GM12873 (cell line): ENCODE results near the gene NR6A1.

Experiments used
- TF ChIP-seq, protein P1 (sequence below): IDR thresholded peaks from 2 replicates; pipeline ENCODE4 v1.5.1; 2012; ENCODE audit warnings: low read depth, mild to moderate bottlenecking, moderate library complexity, low read length, control low read depth; ENCODE audit not compliant: insufficient read depth; ENCODE audit errors: missing control alignments

NR6A1 gene

DNA sequence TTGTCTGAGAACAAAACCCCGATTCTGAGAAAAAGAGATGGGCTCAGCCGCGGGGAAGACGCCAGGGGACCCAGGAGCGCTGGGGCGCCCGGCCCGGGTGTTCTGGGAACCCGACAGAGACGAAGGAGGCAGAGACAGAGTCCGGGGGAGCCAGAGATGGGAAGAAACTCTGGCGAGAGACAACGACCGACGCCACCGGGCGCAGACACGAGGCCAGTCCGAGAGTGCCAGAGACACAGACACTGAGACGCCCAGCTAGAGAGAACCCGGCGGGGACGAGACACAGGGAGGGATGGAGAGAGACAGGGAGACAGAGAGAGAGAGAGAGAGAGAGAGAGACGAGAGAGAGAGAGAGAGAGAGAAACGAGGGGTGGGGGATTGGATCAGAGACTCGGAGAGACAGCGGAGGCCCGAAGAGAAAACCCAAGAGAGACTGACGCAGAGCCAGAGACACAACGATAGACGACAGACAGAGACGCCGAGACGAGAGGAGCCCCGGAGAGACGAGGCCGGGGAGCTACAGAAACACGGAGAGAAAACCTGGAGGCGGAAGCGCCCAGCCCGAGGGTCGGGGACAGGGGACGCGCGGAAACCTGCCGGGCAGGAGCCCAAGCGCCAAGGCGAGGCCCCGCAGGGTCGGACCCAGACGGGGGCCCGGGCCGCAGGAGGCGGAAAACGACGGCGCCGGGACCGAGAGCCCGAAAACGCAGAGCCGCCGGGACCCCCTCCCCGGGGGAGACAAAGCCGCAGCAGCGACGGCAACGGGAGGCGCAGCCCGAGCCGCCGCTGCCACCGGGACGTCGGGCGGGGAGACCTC is 267.2 kb downstream of the NR6A1 start:
- TF ChIP-seq, protein P1, sequence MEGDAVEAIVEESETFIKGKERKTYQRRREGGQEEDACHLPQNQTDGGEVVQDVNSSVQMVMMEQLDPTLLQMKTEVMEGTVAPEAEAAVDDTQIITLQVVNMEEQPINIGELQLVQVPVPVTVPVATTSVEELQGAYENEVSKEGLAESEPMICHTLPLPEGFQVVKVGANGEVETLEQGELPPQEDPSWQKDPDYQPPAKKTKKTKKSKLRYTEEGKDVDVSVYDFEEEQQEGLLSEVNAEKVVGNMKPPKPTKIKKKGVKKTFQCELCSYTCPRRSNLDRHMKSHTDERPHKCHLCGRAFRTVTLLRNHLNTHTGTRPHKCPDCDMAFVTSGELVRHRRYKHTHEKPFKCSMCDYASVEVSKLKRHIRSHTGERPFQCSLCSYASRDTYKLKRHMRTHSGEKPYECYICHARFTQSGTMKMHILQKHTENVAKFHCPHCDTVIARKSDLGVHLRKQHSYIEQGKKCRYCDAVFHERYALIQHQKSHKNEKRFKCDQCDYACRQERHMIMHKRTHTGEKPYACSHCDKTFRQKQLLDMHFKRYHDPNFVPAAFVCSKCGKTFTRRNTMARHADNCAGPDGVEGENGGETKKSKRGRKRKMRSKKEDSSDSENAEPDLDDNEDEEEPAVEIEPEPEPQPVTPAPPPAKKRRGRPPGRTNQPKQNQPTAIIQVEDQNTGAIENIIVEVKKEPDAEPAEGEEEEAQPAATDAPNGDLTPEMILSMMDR, result no peak

GRCh38 chr9:124502711-124503702 is 268.1 kb downstream of the NR6A1 start:
- TF ChIP-seq, protein P1, result no peak

GRCh38 chr9:124501771-124502320 is 269.3 kb downstream of the NR6A1 start:
- TF ChIP-seq, protein P1, result no peak

DNA sequence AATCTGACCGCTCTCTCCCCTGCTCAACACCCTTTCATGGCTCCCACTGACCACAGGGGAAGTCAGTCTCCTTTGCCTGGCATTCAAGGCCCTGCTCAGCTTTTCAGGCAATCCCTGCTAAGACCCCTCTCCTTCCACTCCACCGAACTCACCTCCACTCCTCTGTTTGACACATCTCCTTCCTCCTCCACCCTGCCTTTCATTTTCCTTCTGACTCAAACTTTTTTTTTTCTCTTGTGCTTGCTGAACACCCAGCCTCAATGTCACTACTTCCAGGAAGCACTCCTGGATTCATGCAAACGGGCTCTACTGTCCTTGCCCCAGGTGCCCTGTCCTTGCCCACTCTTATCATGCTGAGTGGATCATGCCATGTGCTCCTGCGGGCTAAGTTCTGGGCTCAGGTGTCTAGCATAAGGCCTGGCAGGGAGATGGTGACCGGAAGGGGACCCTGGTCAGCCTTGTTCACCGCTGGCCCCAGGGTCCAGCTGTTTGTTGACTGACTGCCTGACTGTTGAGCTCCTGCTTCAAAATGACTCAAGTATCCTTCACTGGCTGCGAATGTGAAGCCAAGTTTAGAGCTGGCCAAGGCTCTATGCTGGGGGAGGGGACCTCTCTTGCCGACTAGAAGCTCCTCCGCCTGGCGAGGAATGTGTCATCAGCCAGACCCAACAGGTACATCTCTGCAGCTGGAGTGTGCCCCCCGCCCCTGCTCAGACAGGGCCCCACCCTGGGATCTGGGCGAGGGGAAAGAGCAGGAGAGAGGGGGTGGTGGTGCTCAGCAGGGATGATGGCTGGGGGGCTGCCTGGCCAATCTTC is 270.1 kb downstream of the NR6A1 start:
- TF ChIP-seq, protein P1, result no peak

DNA sequence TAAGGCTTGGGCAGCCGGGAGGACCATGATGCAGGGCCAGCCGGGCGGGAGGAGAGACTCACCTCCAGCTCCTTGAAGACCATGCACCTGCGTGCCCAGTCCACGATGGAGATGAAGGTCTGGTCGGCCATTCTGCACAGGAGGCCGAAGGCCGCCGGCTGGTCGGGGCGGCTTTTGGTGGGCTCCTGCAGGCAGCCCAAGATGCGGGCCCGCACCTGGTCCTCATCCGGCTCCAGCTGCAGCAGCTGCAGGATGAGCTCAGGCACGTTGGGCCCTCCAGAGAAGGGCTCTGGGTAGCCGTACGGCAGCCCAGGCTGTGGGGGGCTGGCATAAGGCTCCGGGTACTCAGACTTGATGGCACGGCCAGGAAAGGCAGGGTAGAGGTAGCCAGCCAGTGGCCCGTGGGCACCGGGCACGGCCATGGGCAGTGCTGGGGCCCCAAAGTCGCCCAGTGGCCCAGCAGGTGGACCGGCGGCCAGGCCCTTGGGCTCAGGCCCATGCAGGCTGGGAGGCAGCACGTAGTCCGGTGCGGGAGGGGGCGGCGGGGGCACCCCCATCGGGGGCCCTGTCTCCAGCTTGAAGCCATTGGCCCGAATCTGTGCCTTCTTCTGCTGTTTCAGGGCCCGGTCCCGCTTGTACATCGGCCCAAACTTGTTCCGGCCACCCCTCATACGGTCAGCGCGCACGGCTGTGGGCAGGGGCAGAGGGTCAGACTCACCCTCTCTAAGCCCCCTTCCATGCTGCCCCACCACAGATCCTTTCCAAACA is 270.9 kb downstream of the NR6A1 start:
- TF ChIP-seq, protein P1, result no peak

- TF ChIP-seq, protein P1, result no peak
These were observed 271.9 kb downstream of the NR6A1 start for GRCh38 chr9:124499216-124499615.
